Endodermal cell (in vitro differentiated cells): ENCODE data around the gene NR6A1. TPM values are rescaled to one million over a fixed set of nuclear protein-coding genes. Genes with fewer than 3 reads are reported as not detected.

ENCODE experiments used
- DNase-seq: peaks from one replicate; pipeline ENCODE4 v3.0.0-alpha.2; 2017
- H3K27ac ChIP-seq: 2 replicates; pipeline ENCODE4 v1.5.1; 2013; ENCODE audit warnings: mild to moderate bottlenecking, low read depth, low read length, moderate library complexity
- H3K27me3 ChIP-seq: 2 replicates; pipeline ENCODE4 v1.6.1; 2013; ENCODE audit warnings: mild to moderate bottlenecking, low read length, moderate library complexity; ENCODE audit not compliant: insufficient read depth, control insufficient read depth, poor library complexity, severe bottlenecking
- H3K36me3 ChIP-seq: 2 replicates; pipeline ENCODE4 v1.7.0; 2013; ENCODE audit warnings: mild to moderate bottlenecking, low read length, moderate library complexity; ENCODE audit not compliant: control insufficient read depth, insufficient read depth
- H3K4me1 ChIP-seq: one replicate; pipeline ENCODE4 v1.7.0; 2013; ENCODE audit warnings: low read length; ENCODE audit not compliant: control insufficient read depth, insufficient read depth
- H3K4me3 ChIP-seq: 2 replicates; pipeline ENCODE4 v1.5.1; 2013; ENCODE audit warnings: mild to moderate bottlenecking, low read length, moderate library complexity
- H3K9ac ChIP-seq: 2 replicates; pipeline ENCODE4 v1.6.1; 2013; ENCODE audit warnings: mild to moderate bottlenecking, low read length, moderate library complexity; ENCODE audit not compliant: poor library complexity, severe bottlenecking; ENCODE audit errors: extremely low read depth
- H3K9me3 ChIP-seq: 2 replicates; pipeline ENCODE4 v1.6.1; 2013; ENCODE audit warnings: mild to moderate bottlenecking, low read length, moderate library complexity; ENCODE audit not compliant: control insufficient read depth
- H3K27ac Mint-ChIP-seq: 2 replicates; pipeline ENCODE4 v1.8.0; 2020; ENCODE audit warnings: mixed read lengths
- H3K27me3 Mint-ChIP-seq: 2 replicates; pipeline ENCODE4 v1.8.0; 2021; ENCODE audit warnings: mild to moderate bottlenecking, mixed read lengths; ENCODE audit not compliant: insufficient read depth
- H3K36me3 Mint-ChIP-seq: 2 replicates; pipeline ENCODE4 v1.8.0; 2020; ENCODE audit warnings: low read depth, mixed read lengths
- H3K4me1 Mint-ChIP-seq: 2 replicates; pipeline ENCODE4 v1.8.0; 2020; ENCODE audit warnings: mixed read lengths
- H3K4me3 Mint-ChIP-seq: 2 replicates; pipeline ENCODE4 v1.8.0; 2020; ENCODE audit warnings: mild to moderate bottlenecking, moderate library complexity, mixed read lengths
- H3K9me3 Mint-ChIP-seq: 2 replicates; pipeline ENCODE4 v1.8.0; 2020; ENCODE audit warnings: mild to moderate bottlenecking, mixed read lengths
- WGBS, 2 experiments: methylation state at CpG; one replicate each; pipeline versions ENCODE4 v1.1.5 to v1.1.7; 2013; ENCODE audit warnings: missing lambda C conversion rate in 2 of 2, mixed read lengths in 1 of 2; ENCODE audit not compliant: insufficient coverage in 1 of 2, insufficient read length in 1 of 2; 5-methylcytosine and 5-hydroxymethylcytosine counted together
- total RNA-seq, 2 donors: library from RNA; stranded (reverse); fragmentation: NEBNext Ultra II Directional in 1 of 2; extraction: Animal tissue kit (Norgen Biotek cat#: 25700) in 1 of 2; gene quantifications; 2 replicates in 1 of 2; 3 replicates in 1 of 2; pipeline ENCODE4 v1.2.1, GENCODE V29; 2021
- TF ChIP-seq, protein P1 (sequence below): fragments of 200-600 bp; sonication (generic); conservative IDR thresholded peaks from 2 replicates; pipeline ENCODE4 v1.5.0; 2021; ENCODE audit warnings: antibody characterized with exemption, mild to moderate bottlenecking

NR6A1 gene
- total RNA-seq, 2 donors from 2014 or later = 168 to 206 TPM

GRCh38 chr9:124693403-124693802 is 77.7 kb downstream of the NR6A1 start:
- Mint-ChIP-seq H3K4me3 (no peak overlapping the region), H3K27ac (no peak overlapping the region), H3K27me3 (no peaks in the 10 kb centered on the region), H3K4me1 (peaks cover 19% of the 10 kb centered on the region), H3K9me3 (no peaks in the 10 kb centered on the region), H3K36me3 (no peaks in the 10 kb centered on the region)
- DNase-seq = no peak
- Histone ChIP-seq H3K36me3 (peaks cover 4% of the 10 kb centered on the region), H3K9me3 (no peaks in the 10 kb centered on the region), H3K4me3 (no peak overlapping the region), H3K9ac (no peak overlapping the region), H3K27me3 (no peaks in the 10 kb centered on the region), H3K27ac (no peak overlapping the region), H3K4me1 (peaks cover 2% of the 10 kb centered on the region)
- 76 to 84% methylated on average over 2 to 3 of the region's 3 CpGs for WGBS, 2 experiments
- TF ChIP-seq, protein P1, sequence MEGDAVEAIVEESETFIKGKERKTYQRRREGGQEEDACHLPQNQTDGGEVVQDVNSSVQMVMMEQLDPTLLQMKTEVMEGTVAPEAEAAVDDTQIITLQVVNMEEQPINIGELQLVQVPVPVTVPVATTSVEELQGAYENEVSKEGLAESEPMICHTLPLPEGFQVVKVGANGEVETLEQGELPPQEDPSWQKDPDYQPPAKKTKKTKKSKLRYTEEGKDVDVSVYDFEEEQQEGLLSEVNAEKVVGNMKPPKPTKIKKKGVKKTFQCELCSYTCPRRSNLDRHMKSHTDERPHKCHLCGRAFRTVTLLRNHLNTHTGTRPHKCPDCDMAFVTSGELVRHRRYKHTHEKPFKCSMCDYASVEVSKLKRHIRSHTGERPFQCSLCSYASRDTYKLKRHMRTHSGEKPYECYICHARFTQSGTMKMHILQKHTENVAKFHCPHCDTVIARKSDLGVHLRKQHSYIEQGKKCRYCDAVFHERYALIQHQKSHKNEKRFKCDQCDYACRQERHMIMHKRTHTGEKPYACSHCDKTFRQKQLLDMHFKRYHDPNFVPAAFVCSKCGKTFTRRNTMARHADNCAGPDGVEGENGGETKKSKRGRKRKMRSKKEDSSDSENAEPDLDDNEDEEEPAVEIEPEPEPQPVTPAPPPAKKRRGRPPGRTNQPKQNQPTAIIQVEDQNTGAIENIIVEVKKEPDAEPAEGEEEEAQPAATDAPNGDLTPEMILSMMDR = no peak

DNA sequence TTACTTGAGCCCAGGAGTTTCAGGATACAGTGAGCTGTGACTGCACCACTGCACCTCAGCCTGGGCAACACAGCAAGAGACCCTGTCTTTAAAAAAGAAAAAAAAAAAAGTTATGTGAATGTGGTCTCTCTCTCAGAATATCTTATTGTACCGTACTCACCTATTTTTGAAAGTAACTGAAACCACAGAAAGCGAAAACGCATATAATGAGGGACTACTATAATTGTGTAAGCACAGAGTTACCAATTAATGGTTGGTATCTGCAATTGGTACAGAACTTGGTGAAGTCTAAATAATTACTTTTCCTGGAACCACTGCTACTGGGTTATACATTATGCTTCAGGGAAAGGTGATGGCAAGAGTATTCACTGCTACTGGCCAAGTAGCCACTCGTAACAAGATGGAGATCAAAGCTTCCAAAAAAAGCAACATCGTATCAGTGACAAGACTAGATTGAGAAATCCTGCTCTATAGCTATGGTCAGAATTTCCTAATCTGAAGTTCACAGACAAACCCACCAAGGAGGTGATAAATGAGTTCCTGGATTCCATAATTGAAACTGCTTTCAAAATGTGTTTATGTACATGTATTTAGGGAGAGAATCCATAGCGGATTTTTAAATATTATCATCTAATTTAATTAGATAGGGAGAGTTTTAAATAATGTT is 82.7 kb downstream of the NR6A1 start:
- no peak overlapping the region for H3K9ac ChIP-seq
- H3K27ac Mint-ChIP-seq = no peak overlapping the region
- no peaks in the 10 kb centered on the region for H3K9me3 Mint-ChIP-seq
- TF ChIP-seq, protein P1 = no peak
- DNase-seq = no peak
- no peaks in the 10 kb centered on the region for H3K4me1 ChIP-seq
- no peaks in the 10 kb centered on the region for H3K27me3 Mint-ChIP-seq
- no peak overlapping the region for H3K27ac ChIP-seq
- peaks cover 17% of the 10 kb centered on the region for H3K36me3 ChIP-seq
- H3K4me3 Mint-ChIP-seq = no peak overlapping the region
- no peaks in the 10 kb centered on the region for H3K27me3 ChIP-seq
- no peaks in the 10 kb centered on the region for H3K9me3 ChIP-seq
- peaks cover 9% of the 10 kb centered on the region for H3K36me3 Mint-ChIP-seq
- no peaks in the 10 kb centered on the region for H3K4me1 Mint-ChIP-seq
- H3K4me3 ChIP-seq = no peak overlapping the region
- 96 to 100% methylated on average over 5 to 6 of the region's 6 CpGs for WGBS, 2 experiments

DNA sequence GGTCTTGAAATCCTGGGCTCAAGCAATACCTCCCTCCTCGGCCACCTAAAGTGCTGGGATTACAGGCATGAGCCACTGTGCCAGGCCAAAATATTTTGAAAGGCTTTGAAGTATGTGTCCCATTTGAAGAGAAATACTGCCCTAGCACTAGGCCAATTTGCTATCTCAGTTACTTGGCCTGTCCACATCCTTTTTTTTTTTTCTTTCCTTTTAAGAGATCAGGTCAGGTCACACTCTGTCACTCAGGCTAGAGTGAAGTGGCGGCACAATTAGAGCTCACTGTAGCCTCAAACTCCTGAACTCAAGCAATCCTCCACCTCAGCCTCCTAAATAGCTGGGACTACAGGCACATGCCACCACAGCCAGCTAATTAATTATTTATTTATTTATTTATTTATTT is 84.2 kb downstream of the NR6A1 start:
- TF ChIP-seq, protein P1 = no peak
- H3K4me3 Mint-ChIP-seq = no peak overlapping the region
- no peak overlapping the region for H3K27ac ChIP-seq
- peaks cover 25% of the 10 kb centered on the region for H3K36me3 ChIP-seq
- peaks cover 15% of the 10 kb centered on the region for H3K36me3 Mint-ChIP-seq
- no peaks in the 10 kb centered on the region for H3K4me1 ChIP-seq
- DNase-seq = no peak
- no peaks in the 10 kb centered on the region for H3K27me3 Mint-ChIP-seq
- no peak overlapping the region for H3K4me3 ChIP-seq
- H3K27ac Mint-ChIP-seq = no peak overlapping the region
- H3K4me1 Mint-ChIP-seq = no peaks in the 10 kb centered on the region
- no peaks in the 10 kb centered on the region for H3K27me3 ChIP-seq
- H3K9me3 ChIP-seq = no peaks in the 10 kb centered on the region
- no peaks in the 10 kb centered on the region for H3K9me3 Mint-ChIP-seq
- no peak overlapping the region for H3K9ac ChIP-seq
- 97 to 100% methylated on average over 2 of the region's 2 CpGs for WGBS, 2 experiments
